ENCODE results near the gene TLR9.

Gene TLR9

DNA sequence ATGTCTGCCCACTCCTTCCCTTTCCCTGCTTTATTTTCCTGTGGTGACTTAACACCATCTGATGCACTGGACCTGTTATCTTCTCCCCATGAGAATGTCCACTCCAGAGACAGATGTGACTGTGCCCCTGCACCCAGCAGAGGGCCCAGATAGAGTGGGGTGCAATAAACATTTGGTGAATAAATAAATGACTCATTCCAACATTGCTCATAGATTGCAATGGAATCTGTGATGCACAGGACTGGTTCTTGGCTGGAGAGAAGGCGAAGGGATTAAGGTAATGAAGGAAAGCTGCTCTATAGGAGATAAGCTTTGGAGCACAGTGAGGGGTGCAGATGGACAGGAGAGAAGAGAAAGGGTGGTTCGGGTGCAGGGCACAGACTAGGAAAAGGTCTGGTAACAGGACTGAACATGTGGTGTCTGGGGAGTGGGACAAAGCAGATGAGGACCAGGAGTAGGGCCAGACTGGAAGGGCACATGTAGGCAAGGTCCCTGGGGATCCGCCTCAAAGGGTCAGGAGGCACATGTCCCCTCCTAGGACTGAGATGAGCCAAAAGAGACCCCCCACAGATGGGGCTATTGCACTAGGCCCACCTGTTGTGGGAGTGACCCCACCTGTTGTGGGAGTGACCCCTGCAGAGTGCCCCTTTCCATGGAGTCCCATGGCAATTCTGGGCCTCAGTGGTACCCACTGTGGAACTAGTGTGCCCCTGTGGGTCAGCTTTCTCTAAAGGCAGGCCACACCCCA is 53.8 kb downstream of the TLR9 start:
- no peak for DNase-seq
